DND-41 (cell line): ENCODE results near the gene USP51.
A peak's percentile ranks its signal among the peaks of the same experiment; 100 is the strongest.
"Not testable (repeated sequence)": the region's sequence is repeated elsewhere in the genome, so short reads cannot be mapped to it uniquely, and the experiment has no call there.

Experiments used
- ATAC-seq: fragments of 200-7000 bp; cut with Tn5 transposase; 3 replicates; pipeline ENCODE4 v1.9.1; 2021; ENCODE audit warnings: low read depth; ENCODE audit not compliant: insufficient read depth
- DNase-seq: peaks from one replicate; pipeline ENCODE4 v3.0.0-alpha.2; 2020
- H2AFZ ChIP-seq: 2 replicates; pipeline ENCODE4 v1.6.0; 2012; ENCODE audit warnings: low read depth, low read length
- H3K27ac ChIP-seq: 2 replicates; pipeline ENCODE4 v1.5.1; 2012; ENCODE audit warnings: low read length, inconsistent platforms
- H3K27me3 ChIP-seq: fragments of 200-600 bp; sonication (generic); 2 replicates; pipeline ENCODE4 v1.6.0; 2012; ENCODE audit warnings: low read length, mild to moderate bottlenecking, inconsistent platforms; ENCODE audit not compliant: insufficient read depth, poor library complexity
- H3K36me3 ChIP-seq: 2 replicates; pipeline ENCODE4 v1.5.1; 2012; ENCODE audit warnings: low read length, inconsistent platforms; ENCODE audit not compliant: insufficient read depth
- H3K4me1 ChIP-seq: 2 replicates; pipeline ENCODE4 v1.5.1; 2012; ENCODE audit warnings: mild to moderate bottlenecking, low read length; ENCODE audit not compliant: insufficient read depth
- H3K4me2 ChIP-seq: 2 replicates; pipeline ENCODE4 v1.6.0; 2012; ENCODE audit warnings: mild to moderate bottlenecking, moderate library complexity, low read length, inconsistent platforms; ENCODE audit not compliant: insufficient read depth
- H3K4me3 ChIP-seq, 2 experiments: fragments of 200-600 bp in 1 of 2; shearing (Covaris generic) in 1 of 2; 2 replicates each; pipeline ENCODE4 v1.5.1; 2012 to 2016; ENCODE audit warnings: inconsistent platforms in 2 of 2, low read length in 2 of 2, mild to moderate bottlenecking in 2 of 2, low read depth in 1 of 2, moderate library complexity in 1 of 2
- H3K79me2 ChIP-seq: 2 replicates; pipeline ENCODE4 v1.6.0; 2012; ENCODE audit warnings: low read length, inconsistent platforms; ENCODE audit not compliant: insufficient read depth
- H3K9ac ChIP-seq: 2 replicates; pipeline ENCODE4 v1.6.0; 2012; ENCODE audit warnings: low read depth, mild to moderate bottlenecking, inconsistent platforms, low read length, moderate library complexity
- H3K9me3 ChIP-seq: 2 replicates; pipeline ENCODE4 v1.5.1; 2012; ENCODE audit warnings: low read length, moderate library complexity, mild to moderate bottlenecking, inconsistent platforms; ENCODE audit not compliant: insufficient read depth, severe bottlenecking
- H4K20me1 ChIP-seq: 2 replicates; pipeline ENCODE4 v1.6.0; 2012; ENCODE audit warnings: low read length; ENCODE audit not compliant: insufficient read depth
- CTCF ChIP-seq: IDR thresholded peaks from 2 replicates; pipeline ENCODE4 v1.5.1; 2012; ENCODE audit warnings: borderline replicate concordance, low read length, moderate library complexity, mild to moderate bottlenecking; ENCODE audit not compliant: poor library complexity, severe bottlenecking; ENCODE audit errors: extremely low read depth
- EZH2 ChIP-seq: IDR thresholded peaks from 3 replicates; pipeline ENCODE4 v1.6.1; 2012; ENCODE audit warnings: borderline replicate concordance, low read depth, mild to moderate bottlenecking, moderate library complexity, low read length, inconsistent platforms; ENCODE audit not compliant: severe bottlenecking

The USP51 gene

GRCh38 chrX:55451626-55451989, 38.0 kb downstream of the USP51 start:
- H3K9me3 ChIP-seq = no peaks in the 10 kb centered on the region
- H3K27me3 ChIP-seq = no peaks in the 10 kb centered on the region

GRCh38 chrX:55451141-55451540, 38.5 kb downstream of the USP51 start:
- DNase-seq = no peak
- peak overlapping the region; percentile 71 to 78; a peak in 3 of 4 replicates for H3K4me3 ChIP-seq
- H2AFZ ChIP-seq = peak overlapping the region; percentile 95

More at GRCh38 chrX:55451626-55451989, 38.0 kb downstream of the USP51 start:
- peaks cover 17% of the 10 kb centered on the region for H3K4me1 ChIP-seq
- H3K36me3 ChIP-seq = no peaks in the 10 kb centered on the region
- H3K27ac ChIP-seq = peak overlapping the region; percentile 65
- H2AFZ ChIP-seq = peak overlapping the region; percentile 95
- ATAC-seq (peak; percentile 50), DNase-seq (no peak)
- peak overlapping the region; percentile 67 for H3K9ac ChIP-seq
- H4K20me1 ChIP-seq = no peaks in the 10 kb centered on the region
- peaks cover 9% of the 10 kb centered on the region for H3K79me2 ChIP-seq
- H3K4me2 ChIP-seq = peak overlapping the region; percentile 82
- TF ChIP-seq EZH2 (no peak), CTCF (no peak)
- peak overlapping the region; percentile 71 to 78; a peak in 3 of 4 replicates for H3K4me3 ChIP-seq

GRCh38 chrX:55450259-55450658, 39.4 kb downstream of the USP51 start:
- no peak overlapping the region for H3K27ac ChIP-seq
- no peaks in the 10 kb centered on the region for H3K36me3 ChIP-seq
- H3K4me1 ChIP-seq = peaks cover 17% of the 10 kb centered on the region
- H3K79me2 ChIP-seq = peaks cover 9% of the 10 kb centered on the region
- H3K4me2 ChIP-seq = no peak overlapping the region
- H4K20me1 ChIP-seq = no peaks in the 10 kb centered on the region
- TF ChIP-seq EZH2 (no peak), CTCF (peak; percentile 22)
- no peak overlapping the region for H3K9ac ChIP-seq
- no peak overlapping the region for H2AFZ ChIP-seq
- H3K4me3 ChIP-seq = no peak overlapping the region
- no peaks in the 10 kb centered on the region for H3K9me3 ChIP-seq
- DNase-seq (no peak), ATAC-seq (no peak)
- no peaks in the 10 kb centered on the region for H3K27me3 ChIP-seq

More at GRCh38 chrX:55451141-55451540, 38.5 kb downstream of the USP51 start:
- Histone ChIP-seq H3K4me2 (peak overlapping the region; percentile 82), H3K4me1 (peaks cover 17% of the 10 kb centered on the region), H3K27ac (peak overlapping the region; percentile 65), H3K36me3 (no peaks in the 10 kb centered on the region), H3K9me3 (no peaks in the 10 kb centered on the region), H3K79me2 (peaks cover 9% of the 10 kb centered on the region), H3K9ac (peak overlapping the region; percentile 67), H3K27me3 (no peaks in the 10 kb centered on the region), H4K20me1 (no peaks in the 10 kb centered on the region)
- TF ChIP-seq EZH2 (no peak), CTCF (no peak)
- no peak for ATAC-seq

- H3K36me3 ChIP-seq, H3K4me1 ChIP-seq, H3K4me3 ChIP-seq, H3K79me2 ChIP-seq, H3K27ac ChIP-seq, ATAC-seq, DNase-seq, H4K20me1 ChIP-seq, H3K9me3 ChIP-seq, H3K4me2 ChIP-seq, H3K27me3 ChIP-seq, H2AFZ ChIP-seq, H3K9ac ChIP-seq: not testable (repeated sequence)
Measured at GRCh38 chrX:55443468-55443867, 46.2 kb downstream of the USP51 start.
